Measurements from ENCODE around the gene TUBB1.
"Not testable (repeated sequence)": the region's sequence is repeated elsewhere in the genome, so short reads cannot be mapped to it uniquely, and the experiment has no call there.

TUBB1 gene

GRCh38 chr20:59006864-59007664 lies 12.2 kb upstream of the TUBB1 start, which contains the start of gene CTSZ:
CTSZ (minus strand) TSS chr20:59007254; CDS start chr20:59007128, 126 bp downstream.
- peak; percentile 75 for DNase-seq

GRCh38 chr20:59007665-59008511 lies 11.3 kb upstream of the TUBB1 start:
- peak; percentile 61 for DNase-seq

GRCh38 chr20:59008715-59009336 lies 10.4 kb upstream of the TUBB1 start:
- peak; percentile 40 for DNase-seq

- peak; percentile 47 for DNase-seq
These were observed 8.8 kb upstream of the TUBB1 start for GRCh38 chr20:59010321-59010994.

GRCh38 chr20:59010995-59011873 lies 8.0 kb upstream of the TUBB1 start:
- peak; percentile 36 for DNase-seq

- DNase-seq = not testable (repeated sequence)
These were observed 7.4 kb upstream of the TUBB1 start for GRCh38 chr20:59011874-59012157.

GRCh38 chr20:59013031-59013951 lies 5.9 kb upstream of the TUBB1 start:
- DNase-seq = peak; percentile 42

GRCh38 chr20:59013959-59014608 lies 5.1 kb upstream of the TUBB1 start:
- DNase-seq = peak; percentile 51

GRCh38 chr20:59014680-59015389 lies 4.4 kb upstream of the TUBB1 start:
- peak; percentile 42 for DNase-seq

- DNase-seq = no peak
These were observed 3.8 kb upstream of the TUBB1 start for GRCh38 chr20:59015411-59015810.

GRCh38 chr20:59015812-59016711 lies 3.2 kb upstream of the TUBB1 start:
- peak; percentile 38 for DNase-seq

GRCh38 chr20:59016795-59017492 lies 2.3 kb upstream of the TUBB1 start:
- DNase-seq = peak; percentile 33

GRCh38 chr20:59017493-59018231 lies 1.6 kb upstream of the TUBB1 start:
- DNase-seq = peak; percentile 48

GRCh38 chr20:59018817-59019216 lies 412 bp upstream of the TUBB1 start:
- peak; percentile 37 for DNase-seq

GRCh38 chr20:59020938-59021551 lies 1.8 kb downstream of the TUBB1 start:
- peak; percentile 41 for DNase-seq

- DNase-seq = peak; percentile 32
These were observed 3.5 kb downstream of the TUBB1 start for GRCh38 chr20:59022754-59023153.

- peak; percentile 33 for DNase-seq
These were observed 4.4 kb downstream of the TUBB1 start for GRCh38 chr20:59023616-59024015.
